Measurements from ENCODE around the gene OR10J5.
"Not testable (repeated sequence)": the region's sequence is repeated elsewhere in the genome, so short reads cannot be mapped to it uniquely, and the experiment has no call there.

Gene OR10J5

DNA sequence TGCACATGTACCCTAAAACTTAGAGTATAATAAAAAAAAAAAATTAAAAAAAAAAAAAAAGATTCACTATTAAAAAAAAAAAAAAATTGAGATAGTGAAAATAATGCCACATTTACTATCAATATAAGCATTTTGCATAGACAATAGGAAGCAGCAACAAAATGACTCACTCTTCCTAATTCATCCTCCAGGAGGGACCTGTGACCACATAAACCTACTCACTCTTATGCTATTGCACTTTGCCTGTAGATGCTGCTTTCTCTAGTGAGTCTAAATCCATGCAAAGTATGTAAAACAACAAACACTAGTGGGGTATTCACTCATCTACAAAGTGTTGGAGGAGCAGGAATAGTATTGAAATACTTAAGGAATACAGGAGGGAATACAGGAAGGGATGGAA is 2.9 kb downstream of the OR10J5 start:
- Histone ChIP-seq H3K9me3 (ENCODE audit: insufficient read depth, low read depth, low read length) (peaks cover 12% of the 10 kb centered on the region; the same call in 1 of the 2 replicates), H3K9ac (ENCODE audit: low read depth, low read length) (no peak overlapping the region), H3K4me3 (ENCODE audit: low read length) (no peak overlapping the region)

DNA sequence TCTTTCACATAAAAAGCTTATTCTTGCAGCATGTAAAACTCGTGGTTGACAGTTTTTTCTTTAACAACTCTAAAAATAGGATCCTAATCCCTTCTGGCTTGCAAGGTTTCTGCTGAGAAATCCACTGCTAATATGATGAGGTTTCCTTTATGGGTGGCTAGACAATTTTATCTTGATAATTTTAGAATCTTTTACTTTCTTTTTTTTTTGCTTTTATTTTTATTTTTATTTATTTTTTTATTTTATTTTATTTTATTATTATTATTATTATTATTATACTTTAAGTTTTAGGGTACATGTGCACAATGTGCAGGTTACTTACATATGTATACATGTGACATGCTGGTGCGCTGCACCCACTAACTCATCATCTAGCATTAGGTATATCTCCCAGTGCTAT is 11.0 kb downstream of the OR10J5 start:
- H3K27ac ChIP-seq (ENCODE audit: low read depth, low read length); H3K4me3 ChIP-seq (ENCODE audit: low read length); H3K9ac ChIP-seq (ENCODE audit: low read depth, low read length); H3K27me3 ChIP-seq (ENCODE audit: insufficient read depth, low read length); H3K4me1 ChIP-seq (ENCODE audit: insufficient read depth, low read length); H3K36me3 ChIP-seq (ENCODE audit: insufficient read depth, low read length); H3K9me3 ChIP-seq (ENCODE audit: insufficient read depth, low read depth, low read length): not testable (repeated sequence)
- 38% methylated on average over 1 of the region's 2 CpGs for WGBS

More for the DNA sequence above, 2.9 kb downstream of the OR10J5 start:
- Histone ChIP-seq H3K27ac (ENCODE audit: low read depth, low read length) (no peak overlapping the region), H3K4me1 (ENCODE audit: insufficient read depth, low read length) (no peaks in the 10 kb centered on the region), H3K36me3 (ENCODE audit: insufficient read depth, low read length) (no peaks in the 10 kb centered on the region), H3K27me3 (ENCODE audit: insufficient read depth, low read length) (no peaks in the 10 kb centered on the region)

DNA sequence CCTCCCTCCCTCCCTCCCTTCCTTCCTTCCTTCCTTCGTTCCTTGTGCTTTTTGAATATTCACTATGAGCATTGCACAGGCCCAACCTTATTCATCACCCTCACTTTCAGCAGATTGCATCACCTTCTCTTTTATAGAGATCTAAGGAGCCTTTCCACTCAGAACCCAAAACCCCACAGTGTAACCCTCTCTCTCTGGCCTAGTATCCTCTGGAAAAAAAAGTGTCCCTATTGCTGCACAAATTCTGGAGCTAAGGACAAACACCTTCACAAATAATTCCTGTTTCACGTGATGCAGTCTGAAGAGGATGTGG is 25.6 kb downstream of the OR10J5 start:
- H3K4me3 ChIP-seq (ENCODE audit: low read length) = no peak overlapping the region
- no peak overlapping the region for H3K9ac ChIP-seq (ENCODE audit: low read depth, low read length)
- H3K27ac ChIP-seq (ENCODE audit: low read depth, low read length) = no peak overlapping the region
- H3K4me1 ChIP-seq (ENCODE audit: insufficient read depth, low read length) = no peaks in the 10 kb centered on the region
- no peaks in the 10 kb centered on the region for H3K27me3 ChIP-seq (ENCODE audit: insufficient read depth, low read length)
- no peaks in the 10 kb centered on the region for H3K9me3 ChIP-seq (ENCODE audit: insufficient read depth, low read depth, low read length)
- no peaks in the 10 kb centered on the region for H3K36me3 ChIP-seq (ENCODE audit: insufficient read depth, low read length)
- 91% methylated on average over 1 of the region's 2 CpGs for WGBS

DNA sequence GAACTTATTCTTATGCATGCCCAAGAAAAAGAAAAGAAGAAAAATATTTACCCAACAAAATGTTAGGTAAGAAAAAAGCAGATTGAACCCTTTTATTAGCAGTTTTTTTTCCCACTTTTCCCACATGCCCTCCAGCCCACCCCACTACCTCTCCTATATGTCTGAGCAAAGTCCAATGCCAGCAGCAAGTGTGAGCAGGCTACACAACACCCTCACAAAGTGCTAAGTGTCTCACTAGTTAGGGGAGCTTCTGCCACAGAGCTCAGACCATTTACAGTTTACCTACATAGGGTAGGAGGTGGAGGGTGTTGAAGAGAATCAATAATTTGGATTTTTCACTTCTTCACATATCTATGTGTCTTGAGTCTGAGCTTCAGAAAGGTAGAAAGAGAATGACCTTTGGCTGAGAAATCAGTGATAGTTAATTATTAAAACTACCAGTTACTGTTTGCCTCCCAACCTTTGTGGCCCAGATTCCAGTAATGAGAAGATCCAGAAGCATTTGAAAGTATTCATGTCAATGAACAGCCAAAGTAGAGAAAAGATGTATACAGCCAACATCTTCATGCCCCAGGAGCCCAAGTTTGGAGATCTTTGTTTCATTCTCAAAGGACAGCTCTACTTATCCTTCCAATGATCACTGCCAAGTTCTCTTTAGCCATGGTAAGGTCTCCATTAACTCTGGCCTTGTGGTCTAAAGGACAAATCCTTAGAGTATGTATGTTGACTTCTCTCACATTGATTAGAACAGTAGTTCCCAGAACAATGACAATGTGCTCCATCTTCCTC is 26.2 kb downstream of the OR10J5 start:
- no peak overlapping the region for H3K27ac ChIP-seq (ENCODE audit: low read depth, low read length)
- no peaks in the 10 kb centered on the region for H3K4me1 ChIP-seq (ENCODE audit: insufficient read depth, low read length)
- no peaks in the 10 kb centered on the region for H3K36me3 ChIP-seq (ENCODE audit: insufficient read depth, low read length)
- no peaks in the 10 kb centered on the region for H3K27me3 ChIP-seq (ENCODE audit: insufficient read depth, low read length)
- no peak overlapping the region for H3K9ac ChIP-seq (ENCODE audit: low read depth, low read length)
- H3K4me3 ChIP-seq (ENCODE audit: low read length) = no peak overlapping the region
- no peaks in the 10 kb centered on the region for H3K9me3 ChIP-seq (ENCODE audit: insufficient read depth, low read depth, low read length)

DNA sequence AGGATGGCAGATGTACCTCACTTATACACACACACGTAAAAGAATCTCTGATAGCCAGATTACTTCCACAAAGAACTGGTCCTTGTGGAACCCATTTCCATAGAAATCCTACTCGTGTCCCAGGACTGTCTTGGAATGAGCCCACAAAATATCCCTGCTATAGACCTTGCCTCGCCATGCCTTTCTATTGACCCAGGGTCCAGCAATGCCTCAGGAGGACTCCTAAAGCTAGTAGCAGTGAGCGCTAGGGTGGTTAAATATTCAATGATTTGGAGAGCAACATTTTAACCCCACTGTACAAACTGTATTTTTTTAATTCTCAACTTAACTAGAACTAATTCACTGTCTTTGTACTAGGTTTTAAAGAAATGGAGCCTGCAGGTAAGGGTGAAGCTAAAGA is 26.9 kb downstream of the OR10J5 start:
- no peaks in the 10 kb centered on the region for H3K4me1 ChIP-seq (ENCODE audit: insufficient read depth, low read length)
- H3K27ac ChIP-seq (ENCODE audit: low read depth, low read length) = no peak overlapping the region
- no peaks in the 10 kb centered on the region for H3K27me3 ChIP-seq (ENCODE audit: insufficient read depth, low read length)
- H3K36me3 ChIP-seq (ENCODE audit: insufficient read depth, low read length) = no peaks in the 10 kb centered on the region
- no peak overlapping the region for H3K9ac ChIP-seq (ENCODE audit: low read depth, low read length)
- no peak overlapping the region for H3K4me3 ChIP-seq (ENCODE audit: low read length)
- 66% methylated on average over 4 of the region's 4 CpGs for WGBS
- H3K9me3 ChIP-seq (ENCODE audit: insufficient read depth, low read depth, low read length) = no peaks in the 10 kb centered on the region

DNA sequence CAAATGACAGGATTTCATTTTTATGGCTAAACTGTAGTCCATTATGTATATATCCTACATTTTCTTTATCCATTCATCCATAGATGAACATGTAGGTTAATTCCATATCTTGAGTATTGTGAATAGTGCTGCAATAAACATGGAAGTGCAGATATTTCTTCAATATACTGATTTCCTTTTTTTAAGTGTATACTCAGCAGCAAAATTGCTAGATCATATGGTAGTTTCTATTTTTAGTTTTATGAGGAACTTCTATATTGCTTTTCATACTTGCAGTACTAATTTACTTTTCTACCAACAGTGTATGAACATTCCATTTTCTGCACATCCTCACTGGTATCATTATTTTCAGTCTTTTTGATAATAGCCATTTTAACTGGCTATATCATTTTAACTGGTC is 30.1 kb downstream of the OR10J5 start:
- Histone ChIP-seq H3K27ac (ENCODE audit: low read depth, low read length) (no peak overlapping the region), H3K27me3 (ENCODE audit: insufficient read depth, low read length) (no peaks in the 10 kb centered on the region), H3K4me3 (ENCODE audit: low read length) (no peak overlapping the region), H3K9me3 (ENCODE audit: insufficient read depth, low read depth, low read length) (no peaks in the 10 kb centered on the region), H3K9ac (ENCODE audit: low read depth, low read length) (no peak overlapping the region), H3K36me3 (ENCODE audit: insufficient read depth, low read length) (no peaks in the 10 kb centered on the region), H3K4me1 (ENCODE audit: insufficient read depth, low read length) (no peaks in the 10 kb centered on the region)

DNA sequence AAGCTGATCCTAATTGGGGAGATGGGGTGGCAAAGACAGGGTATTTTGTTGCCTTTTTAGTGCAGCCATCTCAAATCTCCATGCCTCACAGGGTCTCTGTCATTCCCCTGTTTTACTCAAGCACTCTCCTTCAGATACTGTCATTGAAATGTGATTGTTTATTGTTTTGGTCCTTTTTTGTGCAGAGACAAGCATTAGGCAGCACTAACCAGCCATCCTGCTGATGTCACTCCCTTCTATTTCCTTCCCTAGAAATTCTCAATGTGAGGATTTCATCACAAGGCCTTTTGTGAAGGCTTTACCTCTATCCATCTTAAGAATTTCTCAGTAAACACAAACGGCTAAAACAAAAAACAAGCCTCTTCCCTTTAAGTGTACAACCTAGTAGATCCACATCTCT is 34.7 kb downstream of the OR10J5 start:
- no peaks in the 10 kb centered on the region for H3K4me1 ChIP-seq (ENCODE audit: insufficient read depth, low read length)
- WGBS = 77% methylated on average over 1 of the region's 1 CpG
- H3K9ac ChIP-seq (ENCODE audit: low read depth, low read length) = no peak overlapping the region
- H3K4me3 ChIP-seq (ENCODE audit: low read length) = no peak overlapping the region
- 0 out of 2 replicates have a peak, but pooled peaks cover 5% of the 10 kb centered on the region for H3K9me3 ChIP-seq (ENCODE audit: insufficient read depth, low read depth, low read length)
- no peaks in the 10 kb centered on the region for H3K27me3 ChIP-seq (ENCODE audit: insufficient read depth, low read length)
- no peak overlapping the region for H3K27ac ChIP-seq (ENCODE audit: low read depth, low read length)
- no peaks in the 10 kb centered on the region for H3K36me3 ChIP-seq (ENCODE audit: insufficient read depth, low read length)

DNA sequence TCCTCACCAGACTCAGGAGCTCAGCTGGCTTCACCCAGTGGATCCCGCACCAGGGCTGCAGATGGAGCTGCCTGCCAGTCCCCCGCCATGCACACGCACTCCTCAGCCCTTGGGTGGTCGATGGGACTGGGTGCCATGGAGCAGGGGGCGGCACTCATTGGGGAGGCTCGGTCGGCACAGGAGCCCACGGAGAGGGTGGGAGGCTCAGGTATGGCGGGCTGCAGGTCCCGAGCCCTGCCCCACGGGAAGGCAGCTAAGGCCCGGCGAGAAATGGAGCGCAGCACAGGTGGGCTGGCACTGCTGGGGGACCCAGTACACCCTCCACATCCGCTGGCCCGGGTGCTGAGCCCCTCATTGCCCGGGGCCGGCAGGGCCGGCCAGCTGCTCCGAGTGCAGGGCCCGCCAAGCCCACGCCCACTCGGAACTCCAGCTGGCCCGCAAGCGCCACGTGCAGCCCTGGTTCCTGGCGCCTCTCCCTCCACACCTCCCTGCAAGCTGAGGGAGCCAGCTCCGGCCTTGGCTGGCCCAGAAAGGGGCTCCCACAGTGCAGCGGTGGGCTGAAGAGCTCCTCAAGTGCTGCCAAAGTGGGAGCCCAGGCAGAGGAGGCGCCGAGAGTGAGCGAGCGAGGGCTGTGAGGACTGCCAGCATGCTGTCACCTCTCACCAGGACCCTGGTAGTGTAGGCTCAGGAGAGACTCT is 41.1 kb downstream of the OR10J5 start:
- H3K4me3 ChIP-seq (ENCODE audit: low read length); H3K27ac ChIP-seq (ENCODE audit: low read depth, low read length); H3K27me3 ChIP-seq (ENCODE audit: insufficient read depth, low read length); H3K9ac ChIP-seq (ENCODE audit: low read depth, low read length); H3K36me3 ChIP-seq (ENCODE audit: insufficient read depth, low read length); H3K9me3 ChIP-seq (ENCODE audit: insufficient read depth, low read depth, low read length); H3K4me1 ChIP-seq (ENCODE audit: insufficient read depth, low read length): not testable (repeated sequence)
- 90% methylated on average over 33 of the region's 33 CpGs for WGBS

DNA sequence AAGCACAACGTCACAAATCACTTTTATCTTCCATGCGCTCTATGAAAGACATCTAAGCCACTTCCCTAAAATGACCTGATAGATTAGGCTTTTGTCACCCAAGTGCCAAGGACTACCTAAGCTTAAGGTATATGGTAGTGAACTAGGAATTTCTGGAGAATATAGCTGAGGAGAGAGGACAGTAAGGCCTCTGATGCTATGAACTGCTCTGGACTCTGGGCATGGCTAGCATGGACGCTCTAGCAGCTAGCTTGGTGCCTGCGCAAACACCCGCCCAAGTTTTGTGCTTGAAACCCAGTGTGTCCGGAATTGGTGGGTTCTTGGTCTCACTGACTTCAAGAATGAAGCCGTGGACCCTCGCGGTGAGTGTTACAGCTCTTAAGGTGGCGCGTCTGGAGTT is 42.5 kb downstream of the OR10J5 start:
- Histone ChIP-seq H3K4me1 (ENCODE audit: insufficient read depth, low read length) (no peaks in the 10 kb centered on the region), H3K36me3 (ENCODE audit: insufficient read depth, low read length) (no peaks in the 10 kb centered on the region), H3K9ac (ENCODE audit: low read depth, low read length) (no peak overlapping the region), H3K9me3 (ENCODE audit: insufficient read depth, low read depth, low read length) (no peaks in the 10 kb centered on the region), H3K27me3 (ENCODE audit: insufficient read depth, low read length) (no peaks in the 10 kb centered on the region), H3K4me3 (ENCODE audit: low read length) (no peak overlapping the region), H3K27ac (ENCODE audit: low read depth, low read length) (no peak overlapping the region)
- WGBS = 86% methylated on average over 11 of the region's 11 CpGs

DNA sequence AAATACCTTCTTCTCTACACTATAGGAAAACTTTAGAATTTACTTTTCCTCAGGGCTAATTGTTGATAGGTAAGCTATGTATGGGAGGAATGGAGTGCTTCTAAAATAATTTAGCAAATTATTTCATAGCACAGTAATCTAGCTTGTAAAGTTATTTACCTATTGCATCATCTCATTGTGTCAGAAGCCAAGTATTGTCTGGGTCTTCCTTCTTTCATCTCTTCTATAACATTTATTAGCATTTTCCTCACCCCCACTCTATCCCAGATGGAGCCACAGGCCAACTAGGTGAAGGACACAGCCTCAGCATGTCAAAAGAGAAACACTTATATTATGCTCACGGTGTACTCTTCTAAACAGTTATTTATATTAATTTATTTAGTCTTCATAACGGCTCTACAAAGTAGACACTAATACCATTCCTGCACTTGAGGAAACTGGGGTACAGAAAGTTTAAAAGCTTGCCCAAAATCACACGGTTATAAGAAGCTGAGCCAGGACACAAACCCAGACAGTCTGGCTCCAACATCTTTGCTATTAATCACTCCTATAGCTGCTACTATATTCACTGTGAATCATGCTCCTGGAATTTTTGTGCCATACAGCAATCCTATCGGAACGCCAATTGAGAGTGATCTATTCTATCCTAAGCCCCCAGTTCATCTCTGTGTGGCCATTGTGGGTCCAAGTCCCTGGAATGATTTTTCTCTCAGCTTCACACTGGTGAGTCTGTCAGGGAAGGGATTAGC is 43.1 kb downstream of the OR10J5 start:
- H3K9me3 ChIP-seq (ENCODE audit: insufficient read depth, low read depth, low read length) = no peaks in the 10 kb centered on the region
- H3K4me3 ChIP-seq (ENCODE audit: low read length) = no peak overlapping the region
- no peaks in the 10 kb centered on the region for H3K4me1 ChIP-seq (ENCODE audit: insufficient read depth, low read length)
- H3K27ac ChIP-seq (ENCODE audit: low read depth, low read length) = no peak overlapping the region
- H3K36me3 ChIP-seq (ENCODE audit: insufficient read depth, low read length) = no peaks in the 10 kb centered on the region
- no peaks in the 10 kb centered on the region for H3K27me3 ChIP-seq (ENCODE audit: insufficient read depth, low read length)
- H3K9ac ChIP-seq (ENCODE audit: low read depth, low read length) = no peak overlapping the region
- 74% methylated on average over 4 of the region's 5 CpGs for WGBS
